LNCAP (cell line): Measurements from ENCODE around the gene DCTN1.

Experiments used
- TF ChIP-seq, protein P1 (sequence below): fragments of 450-650 bp; IDR thresholded peaks from 2 replicates; pipeline ENCODE4 v1.5.1; 2017; ENCODE audit warnings: mild to moderate bottlenecking

DCTN1 gene

DNA sequence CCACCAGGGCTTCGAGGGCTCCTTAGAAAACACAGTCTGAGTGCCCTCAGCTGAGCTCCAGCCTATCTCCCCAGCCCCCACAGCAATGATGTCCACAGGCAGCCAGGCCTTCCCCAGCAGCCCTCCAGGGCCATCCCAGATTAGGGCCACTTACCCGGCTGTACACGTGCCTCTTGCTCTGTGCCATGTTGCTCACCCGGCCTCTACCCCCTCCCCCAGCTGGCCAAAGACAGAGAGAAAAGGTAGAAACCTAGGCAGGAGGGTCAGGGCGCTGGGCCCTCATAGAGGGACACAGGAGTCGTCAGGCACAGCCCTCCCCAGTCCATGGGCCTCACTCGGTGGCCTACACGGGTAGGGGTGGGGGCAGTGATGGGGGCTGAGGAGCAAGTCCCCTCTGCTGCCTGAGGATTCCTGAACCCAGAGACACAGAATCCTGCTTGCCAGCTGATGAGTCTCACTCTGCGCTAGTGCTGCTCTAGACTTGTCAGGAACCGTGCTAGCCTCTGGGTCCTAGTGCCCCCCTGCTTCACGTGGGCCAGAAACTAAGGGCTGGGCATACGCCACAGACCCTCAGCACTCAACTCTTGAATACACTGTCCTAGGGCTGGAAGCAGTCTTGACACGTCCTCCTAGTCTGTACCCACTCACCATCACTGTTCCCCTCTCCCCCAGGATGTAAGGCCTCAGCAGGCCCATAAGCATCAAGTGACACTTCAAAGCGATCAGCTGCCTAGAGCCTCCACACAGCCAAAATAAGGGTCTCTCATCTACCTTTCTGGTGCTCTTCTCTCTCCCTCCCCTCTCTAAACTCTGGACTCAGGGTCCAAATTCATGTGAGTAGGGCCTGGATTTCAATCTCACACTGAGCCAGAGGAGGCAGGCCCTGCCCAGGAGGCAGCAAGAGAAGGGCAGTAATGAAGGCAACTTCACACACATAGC is at the start of gene DCTN1:
TSS of gene DCTN1 (minus strand) at position 461 of the 939 bp plus-strand sequence. CDS start at position 187, 274 bp downstream.
- TF ChIP-seq, protein P1, sequence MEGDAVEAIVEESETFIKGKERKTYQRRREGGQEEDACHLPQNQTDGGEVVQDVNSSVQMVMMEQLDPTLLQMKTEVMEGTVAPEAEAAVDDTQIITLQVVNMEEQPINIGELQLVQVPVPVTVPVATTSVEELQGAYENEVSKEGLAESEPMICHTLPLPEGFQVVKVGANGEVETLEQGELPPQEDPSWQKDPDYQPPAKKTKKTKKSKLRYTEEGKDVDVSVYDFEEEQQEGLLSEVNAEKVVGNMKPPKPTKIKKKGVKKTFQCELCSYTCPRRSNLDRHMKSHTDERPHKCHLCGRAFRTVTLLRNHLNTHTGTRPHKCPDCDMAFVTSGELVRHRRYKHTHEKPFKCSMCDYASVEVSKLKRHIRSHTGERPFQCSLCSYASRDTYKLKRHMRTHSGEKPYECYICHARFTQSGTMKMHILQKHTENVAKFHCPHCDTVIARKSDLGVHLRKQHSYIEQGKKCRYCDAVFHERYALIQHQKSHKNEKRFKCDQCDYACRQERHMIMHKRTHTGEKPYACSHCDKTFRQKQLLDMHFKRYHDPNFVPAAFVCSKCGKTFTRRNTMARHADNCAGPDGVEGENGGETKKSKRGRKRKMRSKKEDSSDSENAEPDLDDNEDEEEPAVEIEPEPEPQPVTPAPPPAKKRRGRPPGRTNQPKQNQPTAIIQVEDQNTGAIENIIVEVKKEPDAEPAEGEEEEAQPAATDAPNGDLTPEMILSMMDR: no peak

DNA sequence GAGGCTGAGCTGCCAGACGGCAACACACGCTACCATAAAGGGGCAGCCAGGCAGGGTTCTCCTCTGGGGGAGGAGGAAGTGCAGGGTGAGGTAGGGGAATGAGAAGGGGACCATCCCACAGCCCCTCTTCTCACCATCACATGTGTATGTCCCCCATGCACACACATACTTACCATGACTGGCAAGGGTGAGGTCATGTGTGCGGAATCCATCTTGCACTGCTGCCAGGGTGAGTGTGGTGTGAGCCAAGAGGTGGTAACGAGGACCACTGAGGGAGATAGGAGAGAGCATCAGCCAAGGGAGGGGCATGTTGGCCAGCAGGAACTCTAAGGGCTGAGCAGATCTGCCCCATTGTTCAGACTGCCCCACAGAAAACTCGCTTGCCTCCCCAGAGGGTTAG is 48.6 kb upstream of the DCTN1 start:
- TF ChIP-seq, protein P1: no peak

DNA sequence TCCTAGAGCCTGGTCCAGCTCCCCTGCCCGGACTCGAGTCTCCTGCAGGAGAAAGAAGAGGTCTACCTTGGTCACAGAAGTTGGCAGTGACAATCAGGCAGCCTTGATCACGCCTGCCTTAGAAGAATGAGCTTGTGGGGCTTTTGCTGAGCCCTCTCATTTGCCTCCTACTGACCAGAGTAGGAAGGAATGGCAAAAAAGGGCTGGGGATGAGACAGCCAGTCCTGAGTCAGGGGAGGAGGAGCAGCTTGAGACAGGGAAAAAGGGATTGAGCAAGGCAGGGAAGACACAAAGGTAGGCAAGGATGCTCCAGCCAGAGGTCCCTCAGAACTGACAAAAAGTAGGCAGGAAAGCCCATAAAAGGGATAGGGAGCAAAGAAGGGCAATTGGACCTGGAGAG is 47.4 kb upstream of the DCTN1 start:
- TF ChIP-seq, protein P1: no peak

DNA sequence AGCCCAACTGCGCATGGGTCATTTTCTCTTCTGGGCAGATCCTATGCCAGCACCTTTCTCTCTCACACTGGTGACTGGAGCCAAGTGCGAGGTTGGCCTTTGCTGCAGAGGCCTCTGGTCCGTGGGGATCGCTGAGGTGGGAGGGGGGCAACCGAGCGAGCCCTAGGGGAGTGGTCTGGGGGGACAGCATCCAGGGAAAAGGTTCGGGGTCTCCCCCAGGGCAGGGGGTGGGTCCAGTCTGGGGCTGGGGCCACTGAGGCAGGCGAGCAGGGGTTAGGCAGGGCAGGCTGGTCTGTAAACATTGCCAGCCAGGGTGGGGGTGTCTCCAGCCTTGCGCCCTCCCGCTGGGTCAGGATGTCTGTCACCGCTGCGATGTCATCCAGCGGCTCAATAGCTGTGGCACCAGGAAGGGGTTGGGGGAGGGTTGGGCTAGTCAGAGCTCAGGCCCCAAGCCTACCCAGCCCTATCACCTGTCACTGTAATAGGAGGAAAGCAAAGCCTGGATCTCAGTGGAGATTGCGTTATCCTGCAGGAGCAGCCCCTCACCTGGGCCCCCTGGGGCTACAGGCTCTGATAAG is 46.2 kb upstream of the DCTN1 start:
- TF ChIP-seq, protein P1: no peak

DNA sequence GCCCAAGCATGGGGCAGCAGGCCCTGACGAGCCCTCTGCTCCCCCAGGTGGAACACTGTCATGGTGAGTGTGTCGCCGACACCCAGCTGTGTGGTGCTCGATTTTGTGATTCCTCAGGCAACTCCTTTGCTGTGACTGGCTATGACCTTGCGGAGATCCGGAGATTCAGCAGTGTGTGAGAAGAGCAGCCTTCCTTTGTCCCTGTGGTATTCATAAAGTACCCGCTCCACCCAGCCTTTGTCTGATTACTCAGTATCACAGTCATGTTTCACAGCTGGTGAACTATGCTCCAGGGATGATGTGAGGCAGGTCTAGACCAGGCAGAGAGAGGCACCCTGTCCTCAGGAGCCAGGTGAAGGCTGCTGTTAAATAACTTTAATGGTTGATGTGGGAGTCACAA is 45.4 kb upstream of the DCTN1 start:
- TF ChIP-seq, protein P1: no peak

DNA sequence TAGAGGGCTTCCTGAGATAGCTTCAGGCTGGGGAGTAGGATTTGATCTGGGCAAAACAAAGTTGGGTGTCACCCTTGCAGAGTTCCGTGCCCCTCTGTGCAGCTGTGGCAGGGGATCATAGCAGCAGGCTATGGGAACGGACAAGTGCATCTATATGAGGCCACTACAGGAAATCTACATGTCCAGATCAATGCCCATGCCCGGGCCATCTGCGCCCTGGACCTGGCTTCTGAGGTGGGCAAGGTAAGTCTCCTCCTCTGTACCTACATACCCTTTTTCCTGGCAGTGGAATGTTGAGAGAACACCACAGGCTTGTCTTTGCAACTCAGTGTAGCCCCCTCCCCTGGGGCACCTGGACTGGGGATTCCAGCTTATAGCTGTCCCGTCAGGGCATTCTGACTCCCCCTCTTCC is 44.9 kb upstream of the DCTN1 start:
- TF ChIP-seq, protein P1: no peak

DNA sequence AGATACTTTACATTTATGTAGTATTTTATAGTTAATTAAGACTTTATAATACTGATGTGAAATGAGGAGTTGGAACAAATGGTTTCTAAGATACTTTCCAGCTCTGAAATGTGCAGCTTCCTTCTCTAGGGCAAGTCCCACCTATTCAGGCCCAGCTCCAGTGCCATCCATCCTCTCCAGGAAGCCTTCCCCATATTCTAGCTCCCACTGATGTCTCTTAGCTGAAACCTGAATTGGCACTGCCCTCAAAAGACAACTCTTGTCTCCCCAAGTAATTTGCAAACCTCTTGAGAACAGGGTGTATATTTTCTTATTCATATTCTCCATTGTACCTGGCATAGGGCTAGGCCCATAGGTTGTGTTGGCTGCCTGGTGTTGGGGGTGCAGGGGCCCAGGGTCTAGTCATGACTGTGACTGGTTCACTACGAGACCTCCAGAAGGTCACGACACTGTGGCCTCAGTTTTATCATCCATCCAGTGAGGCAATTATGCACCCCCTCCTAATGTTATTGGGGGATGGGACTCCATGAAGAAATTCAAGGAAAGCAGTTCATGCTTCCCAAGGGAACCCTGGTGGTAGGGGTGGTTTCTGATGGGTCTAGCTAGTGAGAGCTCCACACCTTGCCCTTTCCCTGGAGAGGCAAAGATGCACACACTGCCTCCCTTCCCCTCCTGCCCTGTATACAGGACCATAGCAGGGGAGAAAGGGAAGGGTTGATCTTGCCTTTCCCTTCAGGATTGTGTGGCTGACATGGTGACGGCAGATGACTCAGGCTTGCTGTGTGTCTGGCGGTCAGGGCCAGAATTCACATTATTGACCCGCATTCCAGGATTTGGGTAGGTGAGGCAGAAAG is 44.3 kb upstream of the DCTN1 start:
- TF ChIP-seq, protein P1: no peak
